ENCODE measurements around the gene PAQR3.

PAQR3 gene, protein sequence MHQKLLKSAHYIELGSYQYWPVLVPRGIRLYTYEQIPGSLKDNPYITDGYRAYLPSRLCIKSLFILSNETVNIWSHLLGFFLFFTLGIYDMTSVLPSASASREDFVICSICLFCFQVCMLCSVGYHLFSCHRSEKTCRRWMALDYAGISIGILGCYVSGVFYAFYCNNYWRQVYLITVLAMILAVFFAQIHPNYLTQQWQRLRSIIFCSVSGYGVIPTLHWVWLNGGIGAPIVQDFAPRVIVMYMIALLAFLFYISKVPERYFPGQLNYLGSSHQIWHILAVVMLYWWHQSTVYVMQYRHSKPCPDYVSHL

DNA sequence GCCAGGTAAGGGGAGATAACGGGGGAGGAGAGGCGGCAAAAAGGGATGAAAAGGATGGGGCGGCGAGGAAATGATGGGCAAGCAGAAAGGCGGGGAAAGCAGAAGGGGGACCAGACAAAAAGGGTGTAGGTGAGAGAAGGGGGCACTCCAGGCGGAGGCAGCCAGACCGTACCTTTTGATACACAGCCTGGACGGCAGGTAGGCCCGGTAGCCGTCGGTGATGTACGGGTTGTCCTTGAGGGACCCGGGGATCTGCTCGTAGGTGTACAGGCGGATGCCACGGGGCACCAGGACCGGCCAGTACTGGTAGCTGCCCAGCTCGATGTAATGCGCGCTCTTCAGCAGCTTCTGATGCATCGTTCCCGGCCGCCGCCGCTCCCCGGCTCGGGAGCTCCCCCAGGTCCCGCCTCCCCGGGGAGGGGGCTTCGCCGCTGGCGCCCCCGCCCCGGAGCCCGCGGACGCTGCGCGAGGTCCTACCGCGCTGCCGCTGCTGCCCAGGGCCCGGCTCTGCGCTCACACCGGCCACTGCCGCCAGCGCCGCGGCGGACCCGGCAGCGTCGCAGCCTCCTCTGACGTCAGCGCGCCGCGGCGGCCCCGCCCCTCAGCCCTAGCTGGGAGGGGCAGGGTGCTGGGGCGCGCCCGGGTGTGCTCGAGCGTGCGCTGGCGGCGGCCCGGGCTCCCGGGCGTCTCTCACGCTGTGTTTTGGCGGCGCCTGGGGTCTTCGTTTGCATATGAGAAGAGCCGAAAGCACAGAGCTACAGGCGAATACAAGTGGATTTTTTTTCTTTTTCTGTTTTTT, at the start of gene PAQR3:
TSS of gene PAQR3 (minus strand) at position 571 of the 799 bp plus-strand sequence. CDS start at position 357, 214 bp downstream.
- peak; percentile 61 for DNase-seq

DNA sequence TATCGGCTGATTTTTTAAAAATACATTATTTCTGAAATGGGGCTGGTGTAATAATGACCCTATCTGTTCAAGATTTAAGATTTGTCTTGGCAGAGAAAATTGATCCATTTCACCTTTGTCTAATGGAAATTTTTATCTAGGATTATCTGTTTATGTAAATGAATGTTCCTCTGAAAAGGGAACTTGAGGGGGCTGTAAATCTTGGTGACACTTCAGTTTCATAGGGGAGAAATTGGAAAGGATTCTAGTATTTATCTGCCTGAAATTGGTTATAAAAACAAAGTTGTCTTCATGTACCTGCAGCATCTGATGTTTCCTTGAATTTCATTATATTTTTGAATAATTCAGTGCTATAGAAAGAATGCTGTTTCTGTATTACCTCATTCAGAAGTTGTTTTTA, 48.4 kb upstream of the PAQR3 start:
- DNase-seq: no peak

- no peak for DNase-seq
Observed at GRCh38 chr4:78984593-78984992, 45.4 kb upstream of the PAQR3 start.

DNA sequence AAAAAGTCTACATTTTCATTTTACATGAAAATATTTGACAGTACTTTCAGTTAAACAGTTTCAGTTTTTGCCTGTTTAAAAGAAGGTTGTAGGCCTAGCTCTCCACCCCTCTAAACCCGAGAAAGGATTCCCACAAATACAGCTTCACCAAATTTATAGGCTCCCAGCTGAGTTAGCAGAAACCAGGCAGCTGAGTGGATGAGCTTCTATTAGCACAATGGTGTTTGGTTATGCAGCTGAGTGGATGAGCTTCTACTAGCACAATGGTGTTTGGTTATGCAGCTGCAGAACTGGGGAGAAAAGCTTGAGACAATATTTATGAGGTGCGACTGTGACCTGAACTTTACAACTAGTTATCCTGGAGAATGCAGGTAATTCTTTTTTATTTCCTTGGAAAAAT, 36.6 kb upstream of the PAQR3 start:
- DNase-seq: no peak

- DNase-seq: no peak
Observed at GRCh38 chr4:78971776-78972175, 32.5 kb upstream of the PAQR3 start.

- DNase-seq: no peak
Observed at GRCh38 chr4:78971326-78971725, 32.1 kb upstream of the PAQR3 start.

DNA sequence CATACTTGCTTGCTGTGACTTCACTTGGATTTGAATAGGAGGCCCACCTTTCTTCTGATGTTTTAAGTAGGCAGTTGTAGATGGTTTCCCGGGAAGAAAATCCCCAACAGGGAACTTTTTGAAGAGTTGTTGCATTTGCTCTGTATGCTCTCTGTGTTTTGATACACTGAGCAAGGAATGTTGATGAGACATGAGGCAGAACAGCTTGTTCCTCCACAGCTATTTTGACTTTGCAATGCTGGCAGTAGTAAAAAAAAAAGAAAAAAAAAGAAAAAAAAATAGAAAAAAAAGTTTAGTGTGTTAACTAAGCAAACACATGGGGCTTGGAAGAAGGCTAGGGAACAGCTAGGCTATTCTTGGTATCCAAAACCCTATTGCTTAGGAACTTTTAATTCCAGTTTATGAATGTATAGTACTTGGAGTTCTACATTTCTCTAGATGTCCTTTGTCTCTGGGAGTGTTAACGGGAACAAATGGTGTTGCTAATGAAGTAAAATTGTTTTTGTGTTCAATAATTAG, 23.4 kb upstream of the PAQR3 start:
- no peak for DNase-seq

GRCh38 chr4:78960926-78961325, 21.7 kb upstream of the PAQR3 start:
- DNase-seq: no peak

- no peak for DNase-seq
Observed at GRCh38 chr4:78956975-78957374, 17.7 kb upstream of the PAQR3 start.

- DNase-seq: peak; percentile 18
Observed at GRCh38 chr4:78953769-78954666, 14.8 kb upstream of the PAQR3 start.

- DNase-seq: no peak
Observed at GRCh38 chr4:78953231-78953630, 14.0 kb upstream of the PAQR3 start.

- peak; percentile 34 for DNase-seq
Observed at GRCh38 chr4:78951862-78952472, 12.7 kb upstream of the PAQR3 start.

- DNase-seq: no peak
Observed at GRCh38 chr4:78949735-78950134, 10.5 kb upstream of the PAQR3 start.

DNA sequence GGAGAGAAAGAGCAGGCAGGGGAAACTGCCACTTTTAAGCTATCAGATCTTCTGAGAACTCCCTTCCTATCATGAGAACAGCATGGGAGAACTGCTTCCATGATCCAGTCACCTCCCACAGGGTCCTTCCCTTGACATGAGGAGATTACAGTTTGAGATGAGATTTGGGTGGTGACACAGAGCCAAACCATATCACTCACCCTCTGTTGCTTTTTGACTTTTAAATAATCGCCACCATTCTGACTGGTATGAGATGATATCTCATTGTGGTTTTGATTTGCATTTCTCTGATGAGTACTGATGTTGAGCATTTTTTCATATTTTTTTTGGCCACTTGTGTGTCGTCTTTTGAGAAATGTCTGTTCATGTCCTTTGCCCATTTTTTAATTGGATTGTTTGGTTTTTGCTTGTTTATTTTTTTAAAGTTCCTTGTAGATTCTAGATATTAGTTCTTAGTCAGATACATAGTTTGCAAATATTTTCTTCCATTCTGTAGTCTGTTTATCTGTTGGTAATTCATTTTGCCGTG, 6.5 kb upstream of the PAQR3 start:
- no peak for DNase-seq

GRCh38 chr4:78944381-78944780, 5.1 kb upstream of the PAQR3 start:
- no peak for DNase-seq

GRCh38 chr4:78940752-78941151, 1.5 kb upstream of the PAQR3 start:
- DNase-seq: no peak

DNA sequence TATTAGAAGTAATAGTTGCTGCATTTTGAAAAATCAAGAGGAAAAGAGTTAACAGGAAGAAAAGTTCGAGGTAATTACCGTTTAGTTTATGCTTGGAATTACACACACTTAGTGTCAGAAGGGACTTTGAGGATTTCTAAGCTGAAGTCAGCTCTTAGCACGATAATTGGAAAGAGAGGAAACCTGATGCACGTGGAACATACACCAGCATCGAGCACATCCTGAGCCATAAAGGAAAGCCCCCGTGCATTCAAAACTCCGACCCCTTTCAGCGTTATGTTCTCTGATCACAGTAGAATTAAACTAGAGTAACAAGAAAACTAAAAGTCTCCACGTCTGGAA, 400 bp upstream of the PAQR3 start:
- DNase-seq: peak; percentile 30

GRCh38 chr4:78938474-78938867, 767 bp downstream of the PAQR3 start:
- no peak for DNase-seq

DNA sequence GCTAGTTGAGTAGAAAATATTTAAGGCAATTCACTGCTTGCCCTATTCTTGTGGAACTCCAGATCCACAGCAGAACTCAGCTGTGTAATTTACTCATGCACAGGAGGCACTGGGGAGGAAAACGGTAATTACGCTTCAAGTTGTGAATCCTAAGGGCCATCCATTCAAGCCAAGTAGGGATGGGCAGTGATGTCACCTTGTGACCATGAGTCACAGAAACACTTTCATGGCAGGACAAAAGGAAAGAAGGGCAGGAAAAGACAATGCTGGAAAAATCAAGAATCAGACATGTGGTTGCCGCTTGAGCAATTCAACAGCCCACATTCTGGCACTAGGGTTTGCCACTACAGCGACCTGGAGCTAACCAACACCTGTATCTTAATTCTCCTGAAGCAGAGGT, 1.4 kb downstream of the PAQR3 start:
- peak; percentile 36 for DNase-seq

GRCh38 chr4:78936989-78937388, 2.2 kb downstream of the PAQR3 start:
- DNase-seq: no peak

DNA sequence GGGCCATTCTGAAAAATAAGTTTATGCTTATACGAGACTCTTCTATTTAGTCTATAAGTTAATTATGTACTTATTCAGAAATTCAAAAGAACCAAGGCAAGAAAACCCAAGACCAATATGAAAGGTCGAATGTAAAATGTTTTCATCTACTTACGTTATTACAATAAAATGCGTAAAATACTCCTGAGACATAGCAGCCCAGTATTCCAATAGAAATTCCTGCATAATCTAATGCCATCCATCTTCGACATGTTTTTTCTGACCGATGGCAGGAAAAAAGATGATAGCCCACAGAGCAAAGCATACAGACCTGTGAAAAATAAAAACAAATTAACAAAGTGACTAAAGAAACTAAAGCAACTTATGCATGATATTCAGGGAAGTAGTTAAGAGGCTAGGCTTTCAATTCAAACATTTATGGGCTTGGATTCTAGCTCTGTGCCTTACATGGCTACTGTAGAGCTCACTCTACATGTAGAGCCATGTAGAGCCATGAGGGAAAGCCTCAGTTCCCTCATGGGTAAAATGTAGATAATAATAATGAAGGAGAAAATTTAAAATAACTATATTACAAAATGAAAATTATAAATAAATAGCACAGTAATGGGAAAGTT, 9.1 kb downstream of the PAQR3 start:
- no peak for DNase-seq

- no peak for DNase-seq
Observed at GRCh38 chr4:78928835-78929234, 10.4 kb downstream of the PAQR3 start.
